Measurements from ENCODE around the gene SRCIN1.
A peak's percentile ranks its signal among the peaks of the same experiment; 100 is the strongest.

The SRCIN1 gene

GRCh38 chr17:38619937-38620550 lies 14.3 kb upstream of the SRCIN1 start:
- Histone ChIP-seq H2AK5ac (ENCODE audit: low read length, severe bottlenecking) (no peak overlapping the region), H3K4ac (ENCODE audit: low read depth in 1 of 2, low read length in 2 of 2) (no peak overlapping the region), H3K79me1 (replicated peaks; ENCODE audit: low read length, poor library complexity, severe bottlenecking) (no peaks in the 10 kb centered on the region), H4K91ac (ENCODE audit: low read length) (no peak overlapping the region), H3K23ac (ENCODE audit: low read length in 2 of 2) (no peak overlapping the region), H3K9ac (ENCODE audit: low read length) (no peak overlapping the region), H3K18ac (ENCODE audit: low read depth in 1 of 2, low read length in 2 of 2) (no peak overlapping the region), H3K36me3 (ENCODE audit: control insufficient read depth in 1 of 2, insufficient read depth in 2 of 2, low read depth in 1 of 2, low read length in 2 of 2) (no peaks in the 10 kb centered on the region), H3K14ac (ENCODE audit: low read length in 2 of 2) (no peak overlapping the region), H2BK15ac (ENCODE audit: low read depth, poor library complexity, severe bottlenecking) (no peak overlapping the region), H2BK120ac (ENCODE audit: low read depth, low read length) (no peak overlapping the region), H2BK5ac (ENCODE audit: low read depth, low read length, poor library complexity, severe bottlenecking) (no peak overlapping the region), H3K4me2 (ENCODE audit: low read length, poor library complexity, severe bottlenecking) (no peak overlapping the region), H4K8ac (ENCODE audit: low read length) (no peak overlapping the region), H3K9me3 (ENCODE audit: control insufficient read depth, low read length) (no peaks in the 10 kb centered on the region), H3K4me1 (ENCODE audit: control insufficient read depth, insufficient read depth, low read depth, low read length) (no peaks in the 10 kb centered on the region), H3K4me3 (ENCODE audit: insufficient read depth in 1 of 2, low read depth in 1 of 2, low read length in 2 of 2) (no peak overlapping the region), H2BK12ac (ENCODE audit: low read length in 2 of 2) (no peak overlapping the region), H3K27me3 (ENCODE audit: control insufficient read depth in 1 of 2, insufficient read depth in 1 of 2, low read length in 2 of 2) (peaks cover 58 to 72% of the 10 kb centered on the region in 2 experiments), H2AFZ (ENCODE audit: low read depth, low read length) (no peak overlapping the region), H3K27ac (ENCODE audit: low read length, poor library complexity, severe bottlenecking) (no peak overlapping the region)
- no peak for DNase-seq
- 61% methylated on average over 9 of the region's 9 CpGs for WGBS

- H3K4me1 ChIP-seq (ENCODE audit: control insufficient read depth, insufficient read depth, low read depth, low read length), result no peaks in the 10 kb centered on the region
- H2BK12ac ChIP-seq (ENCODE audit: low read length in 2 of 2), result no peak overlapping the region
- H3K27ac ChIP-seq (ENCODE audit: low read length, poor library complexity, severe bottlenecking), result no peak overlapping the region
- H4K91ac ChIP-seq (ENCODE audit: low read length), result no peak overlapping the region
- peaks cover 60 to 68% of the 10 kb centered on the region in 2 experiments for H3K27me3 ChIP-seq (ENCODE audit: control insufficient read depth in 1 of 2, insufficient read depth in 1 of 2, low read length in 2 of 2)
- no peak overlapping the region for H3K9ac ChIP-seq (ENCODE audit: low read length)
- no peak overlapping the region for H3K4ac ChIP-seq (ENCODE audit: low read depth in 1 of 2, low read length in 2 of 2)
- H3K18ac ChIP-seq (ENCODE audit: low read depth in 1 of 2, low read length in 2 of 2), result no peak overlapping the region
- H3K23ac ChIP-seq (ENCODE audit: low read length in 2 of 2), result no peak overlapping the region
- no peak overlapping the region for H3K4me3 ChIP-seq (ENCODE audit: insufficient read depth in 1 of 2, low read depth in 1 of 2, low read length in 2 of 2)
- H2BK120ac ChIP-seq (ENCODE audit: low read depth, low read length), result no peak overlapping the region
- H3K4me2 ChIP-seq (ENCODE audit: low read length, poor library complexity, severe bottlenecking), result no peak overlapping the region
- no peak overlapping the region for H4K8ac ChIP-seq (ENCODE audit: low read length)
- H3K9me3 ChIP-seq (ENCODE audit: control insufficient read depth, low read length), result no peaks in the 10 kb centered on the region
- H3K79me1 ChIP-seq (replicated peaks; ENCODE audit: low read length, poor library complexity, severe bottlenecking), result no peaks in the 10 kb centered on the region
- no peak overlapping the region for H2BK15ac ChIP-seq (ENCODE audit: low read depth, poor library complexity, severe bottlenecking)
- no peak for DNase-seq
- H3K14ac ChIP-seq (ENCODE audit: low read length in 2 of 2), result no peak overlapping the region
- H2AFZ ChIP-seq (ENCODE audit: low read depth, low read length), result no peak overlapping the region
- H3K36me3 ChIP-seq (ENCODE audit: control insufficient read depth in 1 of 2, insufficient read depth in 2 of 2, low read depth in 1 of 2, low read length in 2 of 2), result no peaks in the 10 kb centered on the region
- H2BK5ac ChIP-seq (ENCODE audit: low read depth, low read length, poor library complexity, severe bottlenecking), result no peak overlapping the region
- H2AK5ac ChIP-seq (ENCODE audit: low read length, severe bottlenecking), result no peak overlapping the region
- WGBS, result no CpG with 5 or more reads among the region's 2 CpGs
Measured at GRCh38 chr17:38619451-38619795, 13.7 kb upstream of the SRCIN1 start.

- H2BK12ac ChIP-seq (ENCODE audit: low read length in 2 of 2), result no peak overlapping the region
- no peak overlapping the region for H3K23ac ChIP-seq (ENCODE audit: low read length in 2 of 2)
- H3K4me1 ChIP-seq (ENCODE audit: control insufficient read depth, insufficient read depth, low read depth, low read length), result no peaks in the 10 kb centered on the region
- H3K9me3 ChIP-seq (ENCODE audit: control insufficient read depth, low read length), result no peaks in the 10 kb centered on the region
- H2AFZ ChIP-seq (ENCODE audit: low read depth, low read length), result no peak overlapping the region
- no peak overlapping the region for H3K9ac ChIP-seq (ENCODE audit: low read length)
- H3K79me1 ChIP-seq (replicated peaks; ENCODE audit: low read length, poor library complexity, severe bottlenecking), result no peaks in the 10 kb centered on the region
- no peak overlapping the region for H2BK15ac ChIP-seq (ENCODE audit: low read depth, poor library complexity, severe bottlenecking)
- no peaks in the 10 kb centered on the region for H3K36me3 ChIP-seq (ENCODE audit: control insufficient read depth in 1 of 2, insufficient read depth in 2 of 2, low read depth in 1 of 2, low read length in 2 of 2)
- H2AK5ac ChIP-seq (ENCODE audit: low read length, severe bottlenecking), result no peak overlapping the region
- H3K4me3 ChIP-seq (ENCODE audit: insufficient read depth in 1 of 2, low read depth in 1 of 2, low read length in 2 of 2), result no peak overlapping the region
- no peak overlapping the region for H4K91ac ChIP-seq (ENCODE audit: low read length)
- H3K4me2 ChIP-seq (ENCODE audit: low read length, poor library complexity, severe bottlenecking), result no peak overlapping the region
- no peak for DNase-seq
- no peak overlapping the region for H3K14ac ChIP-seq (ENCODE audit: low read length in 2 of 2)
- no peak overlapping the region for H2BK5ac ChIP-seq (ENCODE audit: low read depth, low read length, poor library complexity, severe bottlenecking)
- no peak overlapping the region for H2BK120ac ChIP-seq (ENCODE audit: low read depth, low read length)
- no peak overlapping the region for H3K18ac ChIP-seq (ENCODE audit: low read depth in 1 of 2, low read length in 2 of 2)
- 92% methylated on average over 9 of the region's 11 CpGs for WGBS
- H3K27me3 ChIP-seq (ENCODE audit: control insufficient read depth in 1 of 2, insufficient read depth in 1 of 2, low read length in 2 of 2), result peaks cover 73 to 74% of the 10 kb centered on the region in 2 experiments
- H4K8ac ChIP-seq (ENCODE audit: low read length), result no peak overlapping the region
- H3K4ac ChIP-seq (ENCODE audit: low read depth in 1 of 2, low read length in 2 of 2), result no peak overlapping the region
- no peak overlapping the region for H3K27ac ChIP-seq (ENCODE audit: low read length, poor library complexity, severe bottlenecking)
Measured at GRCh38 chr17:38617967-38618760, 12.4 kb upstream of the SRCIN1 start.

- no peaks in the 10 kb centered on the region for H3K4me1 ChIP-seq (ENCODE audit: control insufficient read depth, insufficient read depth, low read depth, low read length)
- H2BK5ac ChIP-seq (ENCODE audit: low read depth, low read length, poor library complexity, severe bottlenecking), result no peak overlapping the region
- H2AFZ ChIP-seq (ENCODE audit: low read depth, low read length), result no peak overlapping the region
- H3K18ac ChIP-seq (ENCODE audit: low read depth in 1 of 2, low read length in 2 of 2), result no peak overlapping the region
- DNase-seq, result no peak
- no peak overlapping the region for H3K9ac ChIP-seq (ENCODE audit: low read length)
- H3K14ac ChIP-seq (ENCODE audit: low read length in 2 of 2), result no peak overlapping the region
- H3K4me3 ChIP-seq (ENCODE audit: insufficient read depth in 1 of 2, low read depth in 1 of 2, low read length in 2 of 2), result no peak overlapping the region
- no peak overlapping the region for H3K27ac ChIP-seq (ENCODE audit: low read length, poor library complexity, severe bottlenecking)
- H3K23ac ChIP-seq (ENCODE audit: low read length in 2 of 2), result peak overlapping the region in 1 of 2 experiments; percentile 53
- no peak overlapping the region for H3K4ac ChIP-seq (ENCODE audit: low read depth in 1 of 2, low read length in 2 of 2)
- 63% methylated on average over 19 of the region's 19 CpGs for WGBS
- no peak overlapping the region for H4K91ac ChIP-seq (ENCODE audit: low read length)
- H2BK120ac ChIP-seq (ENCODE audit: low read depth, low read length), result no peak overlapping the region
- H2AK5ac ChIP-seq (ENCODE audit: low read length, severe bottlenecking), result no peak overlapping the region
- no peak overlapping the region for H3K4me2 ChIP-seq (ENCODE audit: low read length, poor library complexity, severe bottlenecking)
- no peaks in the 10 kb centered on the region for H3K36me3 ChIP-seq (ENCODE audit: control insufficient read depth in 1 of 2, insufficient read depth in 2 of 2, low read depth in 1 of 2, low read length in 2 of 2)
- no peak overlapping the region for H4K8ac ChIP-seq (ENCODE audit: low read length)
- no peak overlapping the region for H2BK15ac ChIP-seq (ENCODE audit: low read depth, poor library complexity, severe bottlenecking)
- H3K27me3 ChIP-seq (ENCODE audit: control insufficient read depth in 1 of 2, insufficient read depth in 1 of 2, low read length in 2 of 2), result peaks cover 71 to 72% of the 10 kb centered on the region in 2 experiments
- H3K9me3 ChIP-seq (ENCODE audit: control insufficient read depth, low read length), result peaks cover under 1% of the 10 kb centered on the region
- no peak overlapping the region for H2BK12ac ChIP-seq (ENCODE audit: low read length in 2 of 2)
- no peaks in the 10 kb centered on the region for H3K79me1 ChIP-seq (replicated peaks; ENCODE audit: low read length, poor library complexity, severe bottlenecking)
Measured at GRCh38 chr17:38617074-38617860, 11.5 kb upstream of the SRCIN1 start.
